Esophagus squamous epithelium (tissue), 5 donors: ENCODE data around the gene RGL3. TPM values are rescaled to one million over a fixed set of nuclear protein-coding genes. Genes with fewer than 3 reads are reported as not detected.
"Not testable (repeated sequence)": the region's sequence is repeated elsewhere in the genome, so short reads cannot be mapped to it uniquely, and the experiment has no call there.

ENCODE experiments used
- DNase-seq: peaks from one replicate; lab custom pipeline; 2025; lab: John Stamatoyannopoulos, UW
- H3K27ac ChIP-seq, 4 donors: fragments of 200-600 bp; sonication (generic); one replicate each; pipeline ENCODE4 v1.5.1; 2016 to 2019; ENCODE audit warnings: mild to moderate bottlenecking in 1 of 4
- H3K27me3 ChIP-seq, 4 donors: fragments of 200-600 bp; sonication (generic); 1 replicate in 3 of 4; 2 replicates in 1 of 4; pipeline versions ENCODE4 v1.5.1 to v1.6.0; 2017 to 2021; ENCODE audit warnings: antibody characterized with exemption in 1 of 4
- H3K36me3 ChIP-seq, 3 donors: fragments of 200-600 bp; sonication (generic); one replicate each; pipeline ENCODE4 v1.5.1; 2016 to 2019
- H3K4me1 ChIP-seq, 3 donors: fragments of 200-600 bp; sonication (generic); one replicate each; pipeline ENCODE4 v1.5.1; 2017 to 2019
- H3K4me3 ChIP-seq, 4 donors: fragments of 200-600 bp; sonication (generic); 1 replicate in 3 of 4; 2 replicates in 1 of 4; pipeline ENCODE4 v1.5.1; 2016 to 2019; ENCODE audit warnings: mild to moderate bottlenecking in 2 of 4, moderate library complexity in 1 of 4
- H3K9me3 ChIP-seq, 3 donors: fragments of 200-600 bp; sonication (generic); one replicate each; pipeline ENCODE4 v1.5.1; 2016 to 2019
- POLR2A ChIP-seq, 4 donors: fragments of 450-650 bp; IDR thresholded peaks; one replicate each; pipeline ENCODE4 v1.6.1; 2017; ENCODE audit warnings: antibody characterized with exemption in 4 of 4, mild to moderate bottlenecking in 4 of 4, moderate library complexity in 3 of 4
- WGBS, 2 donors: methylation state at CpG; one replicate each; pipeline ENCODE4 v1.1.5; 2018; 5-methylcytosine and 5-hydroxymethylcytosine counted together
- intact Hi-C: fragments of 100-400 bp; cut with DNase I; formaldehyde crosslinking; loops from one replicate; pipeline ENCODE4 v1.15.0; 2022
- total RNA-seq, 4 donors: library from RNA; depleted of rRNA; stranded (reverse); fragments of >200 nt; gene quantifications; one replicate each; pipeline ENCODE4 v1.1.0, GENCODE V29; 2016
- TF ChIP-seq, protein P1 (sequence below), 6 experiments: fragments of 450-650 bp in 4 of 6; fragments of 200-600 bp in 2 of 6; sonication (generic) in 2 of 6; IDR thresholded peaks; one replicate each; pipeline ENCODE4 v1.5.1; 2016 to 2019; ENCODE audit warnings: antibody characterized with exemption in 6 of 6, mild to moderate bottlenecking in 4 of 6, moderate library complexity in 4 of 6
- donor health status: DM: yes; HTN: yes; CAD: no.

RGL3 gene
- total RNA-seq, 4 donors from 2014 or later = 0.22 to 1.9 (median 0.45) TPM

DNA sequence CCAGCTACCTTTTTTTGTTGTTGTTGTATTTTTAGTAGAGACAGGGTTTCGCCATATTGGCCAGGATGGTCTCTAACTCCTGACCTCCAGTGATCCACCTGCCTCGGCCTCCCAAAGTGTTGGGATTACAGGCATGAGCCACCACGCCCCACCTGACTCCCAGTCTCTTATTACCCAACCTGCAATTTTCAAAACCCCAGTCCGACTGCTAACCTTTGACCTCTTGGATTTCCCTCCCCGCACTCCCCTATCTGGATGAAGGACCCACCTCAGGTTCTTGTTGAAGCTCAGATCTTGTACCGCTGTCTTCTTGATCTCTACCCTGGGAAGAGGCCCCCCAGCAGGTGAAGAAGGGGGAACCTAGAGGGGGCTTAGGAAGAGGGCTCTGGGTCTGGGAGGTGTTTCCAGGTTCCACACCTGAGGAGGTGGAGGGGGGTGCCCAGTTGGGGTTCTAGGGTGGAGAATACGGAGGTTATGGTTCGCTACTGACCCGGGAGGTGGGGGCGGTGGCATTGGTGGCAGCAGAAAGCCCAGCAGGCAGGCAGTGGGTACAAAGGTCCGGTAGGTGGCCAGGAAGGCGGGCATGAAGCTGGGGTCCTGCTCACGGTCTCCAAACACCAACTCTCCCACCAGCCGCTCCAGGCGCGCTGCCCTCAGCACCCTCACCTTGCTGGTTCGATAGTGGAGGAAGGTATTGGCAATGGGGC lies 2.6 kb downstream of the RGL3 start:
- intact Hi-C loops = no loop called here
- no peak overlapping the region for H3K4me3 ChIP-seq
- H3K4me1 ChIP-seq = peaks cover 6 to 38% (median 20%) of the 10 kb centered on the region in 3 donors
- H3K36me3 ChIP-seq = no peaks in the 10 kb centered on the region
- 87 to 91% methylated on average over 10 to 17 of the region's 17 CpGs for WGBS, 2 donors
- H3K9me3 ChIP-seq = no peaks in the 10 kb centered on the region
- peaks cover 4 to 54% (median 15%) of the 10 kb centered on the region in 4 donors for H3K27me3 ChIP-seq
- TF ChIP-seq, protein P1, sequence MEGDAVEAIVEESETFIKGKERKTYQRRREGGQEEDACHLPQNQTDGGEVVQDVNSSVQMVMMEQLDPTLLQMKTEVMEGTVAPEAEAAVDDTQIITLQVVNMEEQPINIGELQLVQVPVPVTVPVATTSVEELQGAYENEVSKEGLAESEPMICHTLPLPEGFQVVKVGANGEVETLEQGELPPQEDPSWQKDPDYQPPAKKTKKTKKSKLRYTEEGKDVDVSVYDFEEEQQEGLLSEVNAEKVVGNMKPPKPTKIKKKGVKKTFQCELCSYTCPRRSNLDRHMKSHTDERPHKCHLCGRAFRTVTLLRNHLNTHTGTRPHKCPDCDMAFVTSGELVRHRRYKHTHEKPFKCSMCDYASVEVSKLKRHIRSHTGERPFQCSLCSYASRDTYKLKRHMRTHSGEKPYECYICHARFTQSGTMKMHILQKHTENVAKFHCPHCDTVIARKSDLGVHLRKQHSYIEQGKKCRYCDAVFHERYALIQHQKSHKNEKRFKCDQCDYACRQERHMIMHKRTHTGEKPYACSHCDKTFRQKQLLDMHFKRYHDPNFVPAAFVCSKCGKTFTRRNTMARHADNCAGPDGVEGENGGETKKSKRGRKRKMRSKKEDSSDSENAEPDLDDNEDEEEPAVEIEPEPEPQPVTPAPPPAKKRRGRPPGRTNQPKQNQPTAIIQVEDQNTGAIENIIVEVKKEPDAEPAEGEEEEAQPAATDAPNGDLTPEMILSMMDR (IDR thresholded peaks at IDR 0.05) = no peak
- no peak for TF ChIP-seq POLR2A (IDR thresholded peaks at IDR 0.05)
- DNase-seq = no peak
- H3K27ac ChIP-seq = no peak overlapping the region

- peaks cover 0 to 20% (median 7%) of the 10 kb centered on the region in 3 donors for H3K4me1 ChIP-seq
- intact Hi-C loops = no loop called here
- no peaks in the 10 kb centered on the region for H3K36me3 ChIP-seq
- no peak for TF ChIP-seq POLR2A (IDR thresholded peaks at IDR 0.05)
- TF ChIP-seq, protein P1 (IDR thresholded peaks at IDR 0.05) = no peak
- H3K27ac ChIP-seq = no peak overlapping the region
- no peaks in the 10 kb centered on the region for H3K9me3 ChIP-seq
- H3K4me3 ChIP-seq = no peak overlapping the region
- DNase-seq = no peak
- 81 to 87% methylated on average over 2 of the region's 2 CpGs for WGBS, 2 donors
- peaks cover 4 to 46% (median 7%) of the 10 kb centered on the region in 4 donors for H3K27me3 ChIP-seq
These were observed 4.6 kb downstream of the RGL3 start for GRCh38 chr19:11414544-11414943.

DNA sequence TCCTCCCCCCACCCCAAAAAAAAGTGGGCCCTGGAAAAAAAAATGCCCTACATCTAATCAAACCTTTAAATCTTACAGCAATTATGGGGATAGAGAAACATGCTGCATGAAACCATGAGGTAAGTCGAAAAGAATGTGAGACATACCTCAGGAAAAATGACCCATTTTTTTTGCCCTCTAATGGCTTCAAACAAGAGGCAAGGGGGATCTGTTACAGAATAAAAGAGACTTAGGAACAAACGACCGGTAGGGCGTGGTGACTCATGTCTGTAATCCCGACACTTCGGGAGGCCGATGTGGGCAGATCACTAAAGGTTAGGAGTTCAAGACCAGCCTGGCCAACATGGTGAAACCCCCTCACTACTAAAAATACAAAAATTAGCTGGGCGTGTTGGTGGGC lies 8.4 kb downstream of the RGL3 start:
- Histone ChIP-seq H3K27me3 (peaks cover 0 to 39% (median 0%) of the 10 kb centered on the region in 4 donors), H3K36me3 (no peaks in the 10 kb centered on the region), H3K9me3 (no peaks in the 10 kb centered on the region), H3K4me3 (no peak overlapping the region), H3K27ac (no peak overlapping the region), H3K4me1 (peaks cover 0 to 6% (median 0%) of the 10 kb centered on the region in 3 donors)
- DNase-seq = no peak
- 46 to 49% methylated on average over 8 of the region's 8 CpGs for WGBS, 2 donors
- intact Hi-C loops = no loop called here
- no peak for TF ChIP-seq POLR2A (IDR thresholded peaks at IDR 0.05)
- TF ChIP-seq, protein P1 (IDR thresholded peaks at IDR 0.05) = no peak

DNA sequence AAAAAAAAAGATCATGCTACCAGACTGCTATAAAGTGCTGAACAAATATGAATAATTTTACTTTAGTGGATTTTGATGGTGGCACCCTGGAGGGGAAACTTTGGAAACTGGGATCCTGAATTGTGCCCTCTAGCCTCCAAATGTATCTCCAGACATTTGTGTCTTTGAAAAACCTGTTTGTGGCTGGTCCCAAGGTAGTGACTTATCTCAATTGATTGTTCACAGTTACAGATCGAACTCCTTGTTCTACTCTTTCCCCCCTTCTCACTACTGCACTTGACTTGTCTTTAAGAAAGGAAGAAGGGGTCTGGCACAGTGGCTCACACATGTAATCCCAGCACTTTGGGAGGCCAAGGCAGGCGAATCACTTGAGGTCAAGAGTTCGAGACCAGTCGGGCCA lies 10.5 kb downstream of the RGL3 start:
- Histone ChIP-seq H3K4me1 (peaks cover 0 to 6% (median 0%) of the 10 kb centered on the region in 3 donors), H3K36me3 (no peaks in the 10 kb centered on the region), H3K27ac (no peak overlapping the region), H3K27me3 (peaks cover 0 to 39% (median 0%) of the 10 kb centered on the region in 4 donors), H3K4me3 (no peak overlapping the region), H3K9me3 (no peaks in the 10 kb centered on the region)
- 67 to 83% methylated on average over 4 of the region's 4 CpGs for WGBS, 2 donors
- DNase-seq = no peak
- intact Hi-C loops = no loop called here
- TF ChIP-seq, protein P1 (IDR thresholded peaks at IDR 0.05) = no peak
- TF ChIP-seq POLR2A (IDR thresholded peaks at IDR 0.05) = no peak

GRCh38 chr19:11406703-11407236 lies 12.3 kb downstream of the RGL3 start:
- 67 to 80% methylated on average over 3 to 11 of the region's 12 CpGs for WGBS, 2 donors
- H3K27me3 ChIP-seq = peaks cover 0 to 39% (median 0%) of the 10 kb centered on the region in 4 donors
- intact Hi-C loops, DNase-seq, H3K27ac ChIP-seq, H3K9me3 ChIP-seq, H3K4me3 ChIP-seq, H3K36me3 ChIP-seq, H3K4me1 ChIP-seq: not testable (repeated sequence)
